Measurements from ENCODE around the gene LRCOL1.

LRCOL1 gene

DNA sequence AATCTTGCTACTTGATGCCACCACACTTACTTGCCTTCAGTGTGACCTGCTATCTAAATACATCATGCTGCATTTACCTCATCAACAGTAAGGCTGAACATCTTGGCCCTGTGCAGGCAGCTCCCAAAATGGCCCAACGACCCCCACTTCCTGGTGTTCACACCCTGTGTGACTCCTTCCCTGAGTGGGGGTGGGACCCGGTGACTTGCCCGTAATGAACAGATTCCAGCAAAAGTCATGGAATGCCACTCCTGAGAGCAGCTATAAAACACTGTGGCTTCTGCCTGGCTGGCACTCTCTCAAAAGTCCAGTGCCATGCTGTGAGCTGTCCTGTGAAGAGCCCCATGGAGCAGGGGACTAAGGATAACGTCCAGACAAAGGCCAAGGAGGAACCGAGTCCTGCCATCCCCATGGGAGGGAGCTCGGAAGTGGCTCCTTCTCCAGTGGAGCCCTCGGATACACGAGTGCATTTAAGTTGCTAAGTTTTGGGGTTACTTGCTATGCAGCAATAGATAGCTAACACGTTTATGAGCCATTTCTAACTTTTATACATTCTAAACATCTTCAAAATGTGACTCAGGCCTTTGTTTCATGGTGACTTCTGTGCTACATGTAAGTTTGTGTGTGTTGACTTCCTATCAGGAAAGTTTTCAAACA, 41.2 kb upstream of the LRCOL1 start:
- TF ChIP-seq, protein P1, sequence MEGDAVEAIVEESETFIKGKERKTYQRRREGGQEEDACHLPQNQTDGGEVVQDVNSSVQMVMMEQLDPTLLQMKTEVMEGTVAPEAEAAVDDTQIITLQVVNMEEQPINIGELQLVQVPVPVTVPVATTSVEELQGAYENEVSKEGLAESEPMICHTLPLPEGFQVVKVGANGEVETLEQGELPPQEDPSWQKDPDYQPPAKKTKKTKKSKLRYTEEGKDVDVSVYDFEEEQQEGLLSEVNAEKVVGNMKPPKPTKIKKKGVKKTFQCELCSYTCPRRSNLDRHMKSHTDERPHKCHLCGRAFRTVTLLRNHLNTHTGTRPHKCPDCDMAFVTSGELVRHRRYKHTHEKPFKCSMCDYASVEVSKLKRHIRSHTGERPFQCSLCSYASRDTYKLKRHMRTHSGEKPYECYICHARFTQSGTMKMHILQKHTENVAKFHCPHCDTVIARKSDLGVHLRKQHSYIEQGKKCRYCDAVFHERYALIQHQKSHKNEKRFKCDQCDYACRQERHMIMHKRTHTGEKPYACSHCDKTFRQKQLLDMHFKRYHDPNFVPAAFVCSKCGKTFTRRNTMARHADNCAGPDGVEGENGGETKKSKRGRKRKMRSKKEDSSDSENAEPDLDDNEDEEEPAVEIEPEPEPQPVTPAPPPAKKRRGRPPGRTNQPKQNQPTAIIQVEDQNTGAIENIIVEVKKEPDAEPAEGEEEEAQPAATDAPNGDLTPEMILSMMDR (IDR thresholded peaks at IDR 0.05; ENCODE audit: extremely low read depth, insufficient read depth, missing control alignments): no peak

DNA sequence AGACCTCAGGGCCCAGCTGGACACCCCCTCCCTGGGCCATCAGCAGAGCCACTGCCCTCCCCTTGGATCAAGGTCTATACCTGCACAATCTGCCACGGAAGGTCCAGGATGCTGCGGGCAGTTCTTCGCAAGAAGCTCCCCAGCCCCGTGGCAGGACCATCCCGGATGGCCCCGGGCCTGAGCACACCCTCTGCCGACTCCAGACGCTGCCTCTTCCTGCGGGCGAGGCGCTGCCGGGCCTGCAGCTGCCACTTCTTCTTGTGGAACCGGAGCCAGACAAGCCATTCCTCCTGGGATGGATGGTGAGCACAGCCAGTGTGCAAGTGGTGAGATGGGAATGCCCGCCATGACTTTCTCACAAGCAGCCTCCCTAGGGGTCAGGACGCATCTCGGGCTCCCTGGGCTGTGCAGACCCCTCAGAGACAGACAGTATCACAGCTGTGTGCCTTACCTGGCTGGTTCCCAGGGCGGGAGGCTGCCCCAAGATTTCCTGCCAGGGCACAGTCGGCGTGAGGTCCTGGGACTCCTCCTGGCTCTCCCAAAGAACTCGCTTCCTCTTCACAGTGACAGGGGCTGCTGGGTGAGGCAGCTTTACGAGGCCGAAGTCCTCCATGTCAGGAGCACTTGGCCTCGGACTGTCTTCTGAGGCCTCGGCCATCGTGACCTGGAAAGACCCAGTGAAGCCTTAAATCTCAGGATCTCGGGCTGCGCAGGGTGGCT, 39.0 kb upstream of the LRCOL1 start:
- TF ChIP-seq, protein P1 (IDR thresholded peaks at IDR 0.05; ENCODE audit: extremely low read depth, insufficient read depth, missing control alignments): no peak
- no peak for DNase-seq (ENCODE audit: low spot score)
- in situ Hi-C loops (cut with MboI; ENCODE audit: low pct_unique_long_range_greater_than_20kb, low sequenced_read_pairs, unreplicated experiment): no loop called here

More for the DNA sequence above, 41.2 kb upstream of the LRCOL1 start:
- no peak for DNase-seq (ENCODE audit: low spot score)
- in situ Hi-C loops (cut with MboI; ENCODE audit: low pct_unique_long_range_greater_than_20kb, low sequenced_read_pairs, unreplicated experiment): no loop called here

DNA sequence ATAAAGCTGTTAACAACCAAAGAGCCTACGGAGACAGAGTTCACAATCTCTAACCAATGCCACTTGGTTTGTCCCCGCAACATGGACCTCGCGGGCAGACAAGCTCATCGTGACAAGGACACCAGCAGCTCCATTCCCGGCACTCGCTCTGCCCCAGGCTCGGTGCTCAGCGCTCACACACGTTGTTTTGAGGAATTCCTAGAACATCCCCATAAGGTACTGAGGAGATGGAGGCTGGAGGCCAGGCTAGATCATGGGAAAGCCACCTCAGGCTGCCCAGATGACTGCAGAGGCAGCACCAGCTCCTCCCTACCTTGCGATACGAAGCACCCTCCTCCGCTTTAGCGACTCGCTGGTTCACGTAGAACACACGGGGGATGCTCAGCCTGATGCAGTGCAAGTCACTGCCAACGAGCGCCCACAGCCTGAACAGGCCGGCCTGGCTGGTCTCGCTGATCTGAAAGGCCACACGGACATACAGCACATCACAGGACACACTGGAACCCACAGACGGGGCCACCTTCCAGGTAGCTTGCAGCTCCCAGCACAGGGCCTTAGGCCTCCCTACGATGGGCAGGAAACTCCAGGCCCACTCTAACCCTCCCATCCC, 38.3 kb upstream of the LRCOL1 start:
- DNase-seq (ENCODE audit: low spot score): no peak
- in situ Hi-C loops (cut with MboI; ENCODE audit: low pct_unique_long_range_greater_than_20kb, low sequenced_read_pairs, unreplicated experiment): no loop called here
- TF ChIP-seq, protein P1 (IDR thresholded peaks at IDR 0.05; ENCODE audit: extremely low read depth, insufficient read depth, missing control alignments): no peak

DNA sequence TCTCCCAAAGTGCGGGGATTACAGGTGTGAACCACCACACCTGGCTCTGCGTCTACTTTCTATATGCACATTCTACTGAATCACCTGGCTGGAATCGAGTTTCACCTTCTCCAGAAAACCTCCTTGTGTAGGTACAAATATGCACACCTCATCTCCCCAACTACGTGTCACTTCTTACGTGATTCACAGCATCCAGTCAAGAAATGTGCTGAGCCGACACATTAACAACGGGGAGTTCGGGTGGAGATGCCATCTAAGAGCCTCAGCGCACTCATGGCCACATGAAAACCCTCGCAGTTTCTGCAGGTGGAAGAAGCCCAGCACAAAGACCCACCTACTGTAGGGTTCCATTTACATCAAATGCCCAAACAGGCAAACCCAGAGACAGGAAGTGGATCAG, 37.5 kb upstream of the LRCOL1 start:
- in situ Hi-C loops (cut with MboI; ENCODE audit: low pct_unique_long_range_greater_than_20kb, low sequenced_read_pairs, unreplicated experiment): no loop called here
- no peak for DNase-seq (ENCODE audit: low spot score)
- TF ChIP-seq, protein P1 (IDR thresholded peaks at IDR 0.05; ENCODE audit: extremely low read depth, insufficient read depth, missing control alignments): no peak

DNA sequence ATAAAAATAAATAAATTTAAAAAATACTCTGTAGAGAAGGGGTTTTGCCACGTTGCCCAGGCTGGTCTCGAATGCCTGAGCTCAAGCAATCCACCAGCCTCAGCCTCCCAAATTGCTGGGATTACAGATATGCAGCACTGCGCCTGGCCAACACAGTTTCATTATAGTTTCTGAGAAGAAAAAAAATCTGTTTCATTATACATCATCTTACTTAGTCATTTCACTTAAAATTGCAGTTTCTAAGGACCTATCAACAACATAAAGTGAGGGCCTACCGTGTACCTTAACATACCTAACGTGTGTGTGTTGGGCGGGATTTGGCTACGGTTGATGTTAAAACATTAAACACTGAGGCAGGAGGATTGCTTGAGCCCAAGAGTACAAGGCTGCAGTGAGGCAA, 36.5 kb upstream of the LRCOL1 start:
- in situ Hi-C loops (cut with MboI; ENCODE audit: low pct_unique_long_range_greater_than_20kb, low sequenced_read_pairs, unreplicated experiment): no loop called here
- TF ChIP-seq, protein P1 (IDR thresholded peaks at IDR 0.05; ENCODE audit: extremely low read depth, insufficient read depth, missing control alignments): no peak
- DNase-seq (ENCODE audit: low spot score): no peak

DNA sequence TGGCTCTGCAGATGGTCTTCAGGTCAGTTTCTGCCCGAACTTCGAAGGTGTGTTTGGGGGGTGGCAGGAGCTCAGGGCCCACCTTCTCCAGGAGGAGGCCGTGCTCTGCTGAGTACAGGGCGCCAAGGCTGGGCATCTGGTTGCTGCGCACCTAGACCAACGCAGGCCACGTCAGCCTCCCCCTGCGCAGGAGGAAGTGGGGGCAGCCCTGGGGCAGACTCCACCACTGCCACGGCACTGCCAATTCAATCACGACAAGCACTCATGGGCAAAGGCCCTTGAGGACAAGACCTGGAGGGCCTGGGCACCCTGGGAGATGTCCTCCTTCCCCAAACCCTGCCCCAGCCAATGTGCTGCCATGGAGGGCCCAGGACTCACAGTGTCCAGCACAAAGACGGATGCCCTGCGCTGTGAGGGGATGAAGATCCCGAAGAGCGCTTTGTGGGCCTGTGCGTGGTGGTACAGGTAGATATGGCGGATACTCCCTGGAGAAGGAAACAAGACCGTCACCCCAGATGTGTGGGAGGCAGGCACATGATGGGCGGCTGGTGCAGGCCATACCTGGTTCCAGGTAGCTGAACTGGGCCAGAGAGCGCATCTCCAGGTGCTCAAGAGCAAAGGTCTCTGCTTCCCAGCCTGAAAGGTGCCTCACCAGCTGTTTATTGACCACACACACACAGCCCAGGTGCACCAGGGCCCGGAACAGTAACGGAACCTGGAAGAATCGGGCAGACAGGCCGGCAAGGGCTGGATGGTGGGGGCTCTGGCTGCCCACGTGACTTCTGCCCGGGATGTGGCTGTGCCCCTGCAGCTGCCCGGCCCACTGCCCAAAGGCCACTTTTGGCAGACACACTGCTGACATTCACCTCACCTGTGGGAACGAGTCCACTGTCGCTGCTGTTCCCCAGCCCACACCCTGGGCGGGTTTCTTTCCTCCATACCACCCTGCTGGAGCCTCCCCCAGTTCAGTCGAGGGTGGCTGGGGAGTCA, 32.8 kb upstream of the LRCOL1 start:
- DNase-seq (ENCODE audit: low spot score): no peak
- in situ Hi-C loops (cut with MboI; ENCODE audit: low pct_unique_long_range_greater_than_20kb, low sequenced_read_pairs, unreplicated experiment): no loop called here
- TF ChIP-seq, protein P1 (IDR thresholded peaks at IDR 0.05; ENCODE audit: extremely low read depth, insufficient read depth, missing control alignments): no peak
